ENCODE measurements around the gene HSPA6.
"Not testable (repeated sequence)": the region's sequence is repeated elsewhere in the genome, so short reads cannot be mapped to it uniquely, and the experiment has no call there.

The HSPA6 gene

DNA sequence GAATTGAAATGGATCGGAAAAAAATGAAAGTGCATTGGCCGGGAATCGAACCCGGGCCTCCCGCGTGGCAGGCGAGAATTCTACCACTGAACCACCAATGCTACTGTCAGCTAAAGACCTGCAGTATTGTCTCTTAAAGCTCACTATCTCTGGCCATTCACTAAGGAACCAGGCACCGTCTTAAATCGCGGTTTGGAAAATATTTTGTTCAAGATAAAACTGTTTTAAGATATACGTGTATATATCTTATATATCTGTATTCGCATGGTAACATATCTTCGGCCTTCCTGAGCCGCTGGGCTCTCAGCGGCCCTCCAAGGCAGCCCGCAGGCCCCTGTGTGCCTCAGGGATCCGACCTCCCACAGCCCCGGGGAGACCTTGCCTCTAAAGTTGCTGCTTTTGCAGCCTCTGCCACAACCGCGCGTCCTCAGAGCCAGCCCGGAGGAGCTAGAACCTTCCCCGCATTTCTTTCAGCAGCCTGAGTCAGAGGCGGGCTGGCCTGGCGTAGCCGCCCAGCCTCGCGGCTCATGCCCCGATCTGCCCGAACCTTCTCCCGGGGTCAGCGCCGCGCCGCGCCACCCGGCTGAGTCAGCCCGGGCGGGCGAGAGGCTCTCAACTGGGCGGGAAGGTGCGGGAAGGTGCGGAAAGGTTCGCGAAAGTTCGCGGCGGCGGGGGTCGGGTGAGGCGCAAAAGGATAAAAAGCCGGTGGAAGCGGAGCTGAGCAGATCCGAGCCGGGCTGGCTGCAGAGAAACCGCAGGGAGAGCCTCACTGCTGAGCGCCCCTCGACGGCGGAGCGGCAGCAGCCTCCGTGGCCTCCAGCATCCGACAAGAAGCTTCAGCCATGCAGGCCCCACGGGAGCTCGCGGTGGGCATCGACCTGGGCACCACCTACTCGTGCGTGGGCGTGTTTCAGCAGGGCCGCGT lies at the start of gene HSPA6:
TSS of gene HSPA6 (plus strand) at position 724 of the 925 bp plus-strand sequence. CDS start at position 843, 119 bp downstream.
- not testable (repeated sequence) for H3K36me3 ChIP-seq (ENCODE audit: insufficient read depth, insufficient read length, low read length); H3K4me1 ChIP-seq (ENCODE audit: insufficient read depth, insufficient read length); H3K9me3 ChIP-seq (ENCODE audit: insufficient read depth, low read length)
- peak; percentile 54 for DNase-seq (ENCODE audit: low read depth, low spot score)
- peaks cover 23% of the 10 kb centered on the region for H3K27me3 ChIP-seq (ENCODE audit: insufficient read depth, insufficient read length)
- H3K9ac ChIP-seq (ENCODE audit: insufficient read length, low read depth) = peak within 1 kb of the TSS; percentile 85
- H3K4me3 ChIP-seq (ENCODE audit: insufficient read length, low read depth) = peak within 1 kb of the TSS; percentile 78

DNA sequence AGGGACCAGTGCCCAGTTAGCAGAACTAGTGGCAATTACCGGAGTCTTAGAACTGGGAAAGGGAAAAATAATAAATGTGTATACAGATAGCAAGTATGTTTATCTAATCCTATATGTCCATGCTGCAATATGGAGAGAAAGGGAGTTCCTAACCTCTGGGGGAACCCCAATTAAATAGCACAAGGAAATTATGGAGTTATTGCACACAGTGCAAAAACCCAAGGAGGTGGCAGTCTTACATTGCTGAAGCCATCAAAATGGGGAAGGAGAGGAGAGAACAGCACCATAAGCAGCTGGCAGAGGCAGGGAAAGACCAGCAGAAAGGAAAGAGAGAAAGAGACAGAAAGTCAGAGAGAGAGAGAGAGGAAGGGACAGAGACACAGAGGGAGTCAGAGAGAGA lies 46.6 kb upstream of the HSPA6 start:
- H3K4me3 ChIP-seq (ENCODE audit: insufficient read length, low read depth); H3K36me3 ChIP-seq (ENCODE audit: insufficient read depth, insufficient read length, low read length); H3K9ac ChIP-seq (ENCODE audit: insufficient read length, low read depth); DNase-seq (ENCODE audit: low read depth, low spot score); H3K4me1 ChIP-seq (ENCODE audit: insufficient read depth, insufficient read length): not testable (repeated sequence)
- Histone ChIP-seq H3K9me3 (ENCODE audit: insufficient read depth, low read length) (peaks cover 26% of the 10 kb centered on the region; the same call in 1 of the 2 replicates), H3K27me3 (ENCODE audit: insufficient read depth, insufficient read length) (peaks cover 66% of the 10 kb centered on the region)

DNA sequence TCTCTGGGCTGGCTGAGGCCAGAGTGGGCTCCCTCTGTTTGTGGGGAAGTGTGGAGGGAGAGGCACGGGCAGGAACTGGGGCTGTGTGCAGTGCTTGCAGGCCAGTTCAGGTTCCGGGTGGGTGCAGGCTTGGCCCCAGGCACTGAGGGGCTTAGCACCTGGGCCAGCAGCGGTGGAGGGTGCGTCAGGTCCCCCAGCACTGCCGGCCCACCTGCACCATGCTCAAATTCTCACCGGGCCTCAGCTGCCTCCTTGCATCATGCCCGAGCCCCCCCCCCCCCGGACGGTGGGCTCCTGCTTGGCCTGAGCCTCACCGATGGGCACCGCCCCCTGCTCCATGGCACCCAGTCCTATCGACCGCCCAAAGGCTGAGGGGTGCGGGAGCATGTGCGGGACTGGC lies 45.4 kb upstream of the HSPA6 start:
- H3K27me3 ChIP-seq (ENCODE audit: insufficient read depth, insufficient read length) = peaks cover 64% of the 10 kb centered on the region
- no peak overlapping the region for H3K4me3 ChIP-seq (ENCODE audit: insufficient read length, low read depth)
- no peaks in the 10 kb centered on the region for H3K4me1 ChIP-seq (ENCODE audit: insufficient read depth, insufficient read length)
- H3K36me3 ChIP-seq (ENCODE audit: insufficient read depth, insufficient read length, low read length) = no peaks in the 10 kb centered on the region
- TF ChIP-seq ZNF274 (IDR thresholded peaks at IDR 0.05; ENCODE audit: low read depth, low read length) (no peak), YY1 (IDR thresholded peaks at IDR 0.05; ENCODE audit: insufficient read depth, insufficient read length) (no peak), SUZ12 (IDR thresholded peaks at IDR 0.05; ENCODE audit: extremely low read depth, insufficient read depth, insufficient read length) (no peak)
- H3K9ac ChIP-seq (ENCODE audit: insufficient read length, low read depth) = no peak overlapping the region
- H3K9me3 ChIP-seq (ENCODE audit: insufficient read depth, low read length) = peaks cover 23% of the 10 kb centered on the region; the same call in 1 of the 2 replicates
- DNase-seq (ENCODE audit: low read depth, low spot score) = no peak

DNA sequence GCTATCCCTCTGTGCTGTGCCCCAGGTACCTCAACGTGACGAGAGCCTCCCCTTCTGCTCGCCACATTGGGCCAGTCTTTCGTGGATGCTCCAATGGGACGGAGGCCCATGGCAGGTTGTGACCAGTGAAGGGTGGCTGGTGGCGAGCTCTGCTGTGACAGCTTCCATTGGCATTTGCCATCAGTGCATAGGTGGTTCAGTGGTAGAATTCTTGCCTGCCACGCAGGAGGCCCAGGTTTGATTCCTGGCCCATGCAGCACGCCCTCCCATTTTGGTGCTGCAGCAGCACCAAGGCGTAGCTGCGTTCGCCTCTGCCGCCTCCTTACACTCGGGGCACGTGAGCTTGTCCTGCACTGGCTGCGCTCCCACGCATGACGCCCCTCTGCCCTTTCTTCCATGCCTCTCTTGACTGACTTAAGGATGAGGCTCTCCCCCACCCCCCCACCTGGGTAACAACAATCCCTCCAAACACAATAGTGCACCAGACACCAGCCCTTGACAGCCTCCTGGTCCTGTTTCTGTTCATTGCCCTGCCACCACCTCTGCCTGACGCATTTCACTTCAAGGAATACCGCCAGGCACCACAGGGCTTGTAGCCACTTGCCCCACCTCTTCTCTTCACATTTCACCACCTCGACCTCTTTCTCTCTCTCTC lies 43.8 kb upstream of the HSPA6 start:
- DNase-seq (ENCODE audit: low read depth, low spot score) = no peak
- Histone ChIP-seq H3K9ac (ENCODE audit: insufficient read length, low read depth) (no peak overlapping the region), H3K4me3 (ENCODE audit: insufficient read length, low read depth) (no peak overlapping the region), H3K27me3 (ENCODE audit: insufficient read depth, insufficient read length) (peaks cover 66% of the 10 kb centered on the region), H3K36me3 (ENCODE audit: insufficient read depth, insufficient read length, low read length) (no peaks in the 10 kb centered on the region), H3K4me1 (ENCODE audit: insufficient read depth, insufficient read length) (no peaks in the 10 kb centered on the region), H3K9me3 (ENCODE audit: insufficient read depth, low read length) (peaks cover 15% of the 10 kb centered on the region; the same call in 1 of the 2 replicates)
- TF ChIP-seq ZNF274 (IDR thresholded peaks at IDR 0.05; ENCODE audit: low read depth, low read length) (no peak), SUZ12 (IDR thresholded peaks at IDR 0.05; ENCODE audit: extremely low read depth, insufficient read depth, insufficient read length) (no peak), YY1 (IDR thresholded peaks at IDR 0.05; ENCODE audit: insufficient read depth, insufficient read length) (no peak)

GRCh38 chr1:161481624-161482392 lies 42.5 kb upstream of the HSPA6 start:
- no peak for DNase-seq (ENCODE audit: low read depth, low spot score)
- Histone ChIP-seq H3K27me3 (ENCODE audit: insufficient read depth, insufficient read length) (peaks cover 62% of the 10 kb centered on the region), H3K4me3 (ENCODE audit: insufficient read length, low read depth) (no peak overlapping the region), H3K36me3 (ENCODE audit: insufficient read depth, insufficient read length, low read length) (no peaks in the 10 kb centered on the region), H3K9me3 (ENCODE audit: insufficient read depth, low read length) (peaks cover 12% of the 10 kb centered on the region; the same call in 1 of the 2 replicates), H3K9ac (ENCODE audit: insufficient read length, low read depth) (no peak overlapping the region), H3K4me1 (ENCODE audit: insufficient read depth, insufficient read length) (no peaks in the 10 kb centered on the region)
- TF ChIP-seq YY1 (IDR thresholded peaks at IDR 0.05; ENCODE audit: insufficient read depth, insufficient read length) (no peak), ZNF274 (IDR thresholded peaks at IDR 0.05; ENCODE audit: low read depth, low read length) (no peak), SUZ12 (IDR thresholded peaks at IDR 0.05; ENCODE audit: extremely low read depth, insufficient read depth, insufficient read length) (no peak)

GRCh38 chr1:161482610-161483009 lies 41.7 kb upstream of the HSPA6 start:
- Histone ChIP-seq H3K27me3 (ENCODE audit: insufficient read depth, insufficient read length) (peaks cover 60% of the 10 kb centered on the region), H3K4me3 (ENCODE audit: insufficient read length, low read depth) (no peak overlapping the region), H3K4me1 (ENCODE audit: insufficient read depth, insufficient read length) (no peaks in the 10 kb centered on the region), H3K9me3 (ENCODE audit: insufficient read depth, low read length) (peaks cover 12% of the 10 kb centered on the region; the same call in 1 of the 2 replicates), H3K9ac (ENCODE audit: insufficient read length, low read depth) (no peak overlapping the region), H3K36me3 (ENCODE audit: insufficient read depth, insufficient read length, low read length) (no peaks in the 10 kb centered on the region)
- TF ChIP-seq ZNF274 (IDR thresholded peaks at IDR 0.05; ENCODE audit: low read depth, low read length) = no peak
- no peak for TF ChIP-seq YY1 (IDR thresholded peaks at IDR 0.05; ENCODE audit: insufficient read depth, insufficient read length)
- no peak for TF ChIP-seq SUZ12 (IDR thresholded peaks at IDR 0.05; ENCODE audit: extremely low read depth, insufficient read depth, insufficient read length)
- no peak for DNase-seq (ENCODE audit: low read depth, low spot score)

GRCh38 chr1:161483361-161483760 lies 41.0 kb upstream of the HSPA6 start:
- Histone ChIP-seq H3K9me3 (ENCODE audit: insufficient read depth, low read length) (peaks cover 12% of the 10 kb centered on the region; the same call in 1 of the 2 replicates), H3K4me3 (ENCODE audit: insufficient read length, low read depth) (no peak overlapping the region), H3K4me1 (ENCODE audit: insufficient read depth, insufficient read length) (no peaks in the 10 kb centered on the region), H3K9ac (ENCODE audit: insufficient read length, low read depth) (no peak overlapping the region), H3K36me3 (ENCODE audit: insufficient read depth, insufficient read length, low read length) (no peaks in the 10 kb centered on the region), H3K27me3 (ENCODE audit: insufficient read depth, insufficient read length) (peaks cover 56% of the 10 kb centered on the region)
- TF ChIP-seq SUZ12 (IDR thresholded peaks at IDR 0.05; ENCODE audit: extremely low read depth, insufficient read depth, insufficient read length) (no peak), ZNF274 (IDR thresholded peaks at IDR 0.05; ENCODE audit: low read depth, low read length) (no peak), YY1 (IDR thresholded peaks at IDR 0.05; ENCODE audit: insufficient read depth, insufficient read length) (no peak)
- DNase-seq (ENCODE audit: low read depth, low spot score) = no peak

All from NT2/D1 (cell line).